Liver (tissue), 3 donors: ENCODE measurements around the gene DYNLT1.

ENCODE experiments used
- ATF3 ChIP-seq: IDR thresholded peaks from 2 replicates; pipeline ENCODE4 v1.6.1; 2016; ENCODE audit warnings: antibody characterized with exemption
- CTCF ChIP-seq: fragments of 150-350 bp; IDR thresholded peaks from 2 replicates; pipeline ENCODE4 v1.5.1; 2017; ENCODE audit warnings: improper control_type of control experiment, low read depth, low read length; ENCODE audit not compliant: missing input control
- EGR1 ChIP-seq, 2 donors: IDR thresholded peaks; 2 replicates each; pipeline ENCODE4 v1.6.1; 2016 to 2018; ENCODE audit warnings: antibody characterized with exemption in 2 of 2, low read depth in 2 of 2
- FOXA1 ChIP-seq: IDR thresholded peaks from 2 replicates; pipeline ENCODE4 v1.6.1; 2016; ENCODE audit warnings: antibody characterized with exemption
- GABPA ChIP-seq, 2 donors: IDR thresholded peaks in 1 of 2; conservative IDR thresholded peaks in 1 of 2; 2 replicates each; pipeline ENCODE4 v1.6.1; 2016; ENCODE audit warnings: antibody characterized with exemption in 2 of 2, mild to moderate bottlenecking in 1 of 2, moderate library complexity in 1 of 2
- MAX ChIP-seq: IDR thresholded peaks from 2 replicates; pipeline ENCODE4 v1.6.1; 2016; ENCODE audit warnings: antibody characterized with exemption
- NR2F2 ChIP-seq: IDR thresholded peaks from 2 replicates; pipeline ENCODE4 v1.6.1; 2016; ENCODE audit warnings: antibody characterized with exemption
- RAD21 ChIP-seq, 2 donors: IDR thresholded peaks; 2 replicates each; pipeline ENCODE4 v1.6.1; 2016; ENCODE audit warnings: antibody characterized with exemption in 2 of 2, mild to moderate bottlenecking in 2 of 2
- REST ChIP-seq: IDR thresholded peaks from 2 replicates; pipeline ENCODE4 v1.6.1; 2016; ENCODE audit warnings: antibody characterized with exemption, mild to moderate bottlenecking
- SP1 ChIP-seq: IDR thresholded peaks from 2 replicates; pipeline ENCODE4 v1.6.1; 2018; ENCODE audit warnings: antibody characterized with exemption, mild to moderate bottlenecking
- TAF1 ChIP-seq: conservative IDR thresholded peaks from 2 replicates; pipeline ENCODE4 v1.6.1; 2016; ENCODE audit warnings: antibody characterized with exemption, mild to moderate bottlenecking
- ZBTB33 ChIP-seq: IDR thresholded peaks from 2 replicates; pipeline ENCODE4 v1.6.1; 2016; ENCODE audit warnings: antibody characterized with exemption
- donor health status: healthy.
- donor health status: healthy.

GRCh38 chr6:158631678-158632537, 12.6 kb downstream of the DYNLT1 start:
- TF ChIP-seq CTCF (no peak), ZBTB33 (no peak), TAF1 (no peak), EGR1 (IDR thresholded peaks at IDR 0.05; ENCODE audit: low read depth in 2 of 2) (no peak), FOXA1 (no peak), REST (no peak), NR2F2 (peak; percentile 29), ATF3 (no peak), MAX (no peak), RAD21 (IDR thresholded peaks at IDR 0.05) (peak in 1 of 2 donors; percentile 43), GABPA (IDR thresholded peaks at IDR 0.05 in 1 of 2, conservative IDR thresholded peaks at IDR 0.05 in 1 of 2) (peak in 1 of 2 donors; percentile 36), SP1 (peak; percentile 72)
